B cell (primary cell): ENCODE results near the gene TTLL11. TPM values are rescaled to one million over a fixed set of nuclear protein-coding genes. Genes with fewer than 3 reads are reported as not detected.

Experiments
- ATAC-seq: fragments of 200-7000 bp; cut with Tn5 transposase; one replicate; pipeline ENCODE4 v1.10.0; 2021; ENCODE audit warnings: low read depth, mild to moderate bottlenecking, moderate number of reproducible peaks, moderate library complexity
- CTCF ChIA-PET: fragments of 350-600 bp; sonication (Branson Sonifier 250); formaldehyde crosslinking; loops from one replicate; lab custom pipeline; 2021; ENCODE audit warnings: antibody characterized with exemption, inconsistent platforms; lab: Charles Lee
- POLR2A ChIA-PET: fragments of 350-600 bp; sonication (Branson Sonifier 250); formaldehyde crosslinking; loops from one replicate; lab custom pipeline; 2021; ENCODE audit warnings: antibody characterized with exemption; lab: Charles Lee
- DNase-seq: peaks from one replicate; pipeline ENCODE4 v3.0.0; 2013
- H2AFZ ChIP-seq: 2 replicates; pipeline ENCODE4 v1.6.1; 2012; ENCODE audit warnings: mild to moderate bottlenecking, low read depth, low read length; ENCODE audit not compliant: insufficient read depth, poor library complexity, severe bottlenecking
- H3K27ac ChIP-seq, 2 donors: 1 replicate in 1 of 2; 2 replicates in 1 of 2; pipeline ENCODE4 v1.5.1; 2012 to 2013; ENCODE audit warnings: low read length in 2 of 2, mild to moderate bottlenecking in 2 of 2, moderate library complexity in 1 of 2
- H3K27me3 ChIP-seq, 4 experiments: fragments of 200-600 bp in 1 of 4; sonication (generic) in 1 of 4; replicated peaks in 1 of 4; 1 replicate in 2 of 4; 2 replicates in 2 of 4; pipeline versions ENCODE4 v1.6.1 to v1.7.0; 2013 to 2016; ENCODE audit warnings: low read length in 3 of 4, mild to moderate bottlenecking in 2 of 4, mixed read lengths in 1 of 4, moderate library complexity in 1 of 4; ENCODE audit not compliant: insufficient read depth in 4 of 4, control insufficient read depth in 3 of 4; ENCODE audit errors: control extremely low read depth in 1 of 4
- H3K36me3 ChIP-seq, 2 experiments: replicated peaks in 1 of 2; 1 replicate in 1 of 2; 2 replicates in 1 of 2; pipeline versions ENCODE4 v1.6.1 to v1.7.1; 2013; ENCODE audit warnings: low read length in 1 of 2; ENCODE audit not compliant: insufficient read depth in 2 of 2, control insufficient read depth in 1 of 2; ENCODE audit errors: control extremely low read depth in 1 of 2, extremely low read depth in 1 of 2
- H3K4me1 ChIP-seq, 2 donors: fragments of 200-600 bp in 1 of 2; sonication (generic) in 1 of 2; 1 replicate in 1 of 2; 2 replicates in 1 of 2; pipeline versions ENCODE4 v1.5.1 to v1.6.1; 2013 to 2017; ENCODE audit warnings: low read length in 2 of 2; ENCODE audit not compliant: control insufficient read depth in 2 of 2, insufficient read depth in 2 of 2
- H3K4me2 ChIP-seq: replicated peaks from 2 replicates; pipeline ENCODE3; 2012; ENCODE audit warnings: mild to moderate bottlenecking, low read depth, low read length; ENCODE audit not compliant: poor library complexity, severe bottlenecking
- H3K4me3 ChIP-seq, 5 experiments: fragments of 200-600 bp in 1 of 5; sonication (generic) in 1 of 5; 1 replicate in 3 of 5; 2 replicates in 2 of 5; pipeline versions ENCODE4 v1.5.1 to v1.7.0; 2011 to 2016; ENCODE audit warnings: low read length in 4 of 5, mild to moderate bottlenecking in 4 of 5, low read depth in 2 of 5, control low read depth in 1 of 5, moderate library complexity in 1 of 5; ENCODE audit not compliant: insufficient read depth in 1 of 5; ENCODE audit errors: control extremely low read depth in 1 of 5, extremely low read depth in 1 of 5
- H3K79me2 ChIP-seq: fragments of 200-600 bp; sonication (generic); one replicate; pipeline ENCODE4 v1.6.0; 2016; ENCODE audit warnings: low read length; ENCODE audit not compliant: control insufficient read depth, insufficient read depth
- H3K9ac ChIP-seq: fragments of 200-600 bp; sonication (generic); 2 replicates; pipeline ENCODE4 v1.6.1; 2017; ENCODE audit warnings: mild to moderate bottlenecking, low read length, moderate library complexity
- H3K9me3 ChIP-seq, 3 donors: one replicate each; pipeline versions ENCODE4 v1.6.1 to v1.7.1; 2013; ENCODE audit warnings: low read length in 2 of 3; ENCODE audit not compliant: control insufficient read depth in 2 of 3, insufficient read depth in 1 of 3; ENCODE audit errors: control extremely low read depth in 1 of 3
- H4K20me1 ChIP-seq: 2 replicates; pipeline ENCODE4 v1.6.0; 2012; ENCODE audit warnings: mild to moderate bottlenecking, low read length; ENCODE audit not compliant: insufficient read depth, control insufficient read depth, poor library complexity, severe bottlenecking
- H3K27ac Mint-ChIP-seq: one replicate; pipeline ENCODE4 v1.8.0; 2021; ENCODE audit warnings: mixed read lengths
- H3K27me3 Mint-ChIP-seq: one replicate; pipeline ENCODE4 v1.8.0; 2021; ENCODE audit warnings: mixed read lengths
- H3K4me1 Mint-ChIP-seq: one replicate; pipeline ENCODE4 v1.8.0; 2021; ENCODE audit warnings: mixed read lengths
- H3K4me3 Mint-ChIP-seq: one replicate; pipeline ENCODE4 v1.8.0; 2021; ENCODE audit warnings: mixed read lengths
- H3K9me3 Mint-ChIP-seq: one replicate; pipeline ENCODE4 v1.8.0; 2022; ENCODE audit warnings: mixed read lengths; ENCODE audit not compliant: insufficient read depth
- EZH2 ChIP-seq: IDR thresholded peaks from 2 replicates; pipeline ENCODE4 v1.6.1; 2012; ENCODE audit warnings: borderline replicate concordance, low read depth, mild to moderate bottlenecking, moderate library complexity, low read length; ENCODE audit not compliant: insufficient read depth, poor library complexity, severe bottlenecking
- whole genome bisulfite sequencing: methylation state at CpG from one replicate; pipeline ENCODE4 v1.1.5; 2013; ENCODE audit warnings: missing lambda C conversion rate; ENCODE audit not compliant: insufficient coverage; 5-methylcytosine and 5-hydroxymethylcytosine counted together
- intact Hi-C: fragments of 100-400 bp; cut with micrococcal nuclease; formaldehyde crosslinking; loops from one replicate; pipeline ENCODE4 v1.10.0; 2022
- polyA plus RNA-seq: library from polyadenylated mRNA; depleted of rRNA; stranded (reverse); fragments of >200 nt; gene quantifications from 2 replicates; pipeline ENCODE4 v1.2.3, GENCODE V29; 2012
- total RNA-seq, 2 donors: library from RNA; stranded (reverse); fragments of 120-200 nt in 1 of 2; gene quantifications; 1 replicate in 1 of 2; 2 replicates in 1 of 2; pipeline versions ENCODE4 v1.2.3 to v1.2.4, GENCODE V29; 2013 to 2022
- TF ChIP-seq, protein P1 (sequence below): fragments of 200-600 bp; IDR thresholded peaks from one replicate; pipeline ENCODE4 v1.8.0; 2022; ENCODE audit warnings: antibody characterized with exemption, mild to moderate bottlenecking

TTLL11 gene
- total and polyA plus RNA-seq, 2 donors (not counting 1 experiment from before 2014, with no cell fraction given), result 3.6 to 3.8 TPM

DNA sequence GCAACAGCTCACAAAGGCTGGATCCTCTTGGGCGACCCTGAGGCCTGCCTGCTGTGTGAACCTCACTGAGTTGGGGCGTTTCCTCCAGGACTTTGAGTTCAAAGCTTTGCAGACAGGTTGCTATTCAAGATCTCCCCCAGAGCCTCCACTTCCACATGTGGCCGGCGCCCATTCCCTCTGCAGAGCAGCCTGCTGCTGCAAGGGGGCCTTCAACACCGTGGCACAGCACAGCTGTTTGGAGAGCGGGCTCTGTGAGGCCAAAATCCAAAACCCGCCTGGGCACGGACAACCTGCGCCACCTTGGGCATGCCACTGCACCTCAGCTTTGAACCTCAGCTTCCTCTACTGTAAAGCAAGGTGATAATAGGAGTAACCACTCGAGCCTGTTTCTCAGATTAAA is 281.4 kb downstream of the TTLL11 start:
- DNase-seq, result no peak
- Histone ChIP-seq H4K20me1 (no peaks in the 10 kb centered on the region), H3K36me3 (no peaks in the 10 kb centered on the region), H2AFZ (no peak overlapping the region), H3K4me3 (no peak overlapping the region), H3K4me1 (no peaks in the 10 kb centered on the region), H3K4me2 (no peak overlapping the region), H3K9me3 (no peaks in the 10 kb centered on the region), H3K79me2 (no peaks in the 10 kb centered on the region), H3K27ac (no peak overlapping the region), H3K9ac (no peak overlapping the region), H3K27me3 (no peaks in the 10 kb centered on the region)
- TF ChIP-seq, protein P1, sequence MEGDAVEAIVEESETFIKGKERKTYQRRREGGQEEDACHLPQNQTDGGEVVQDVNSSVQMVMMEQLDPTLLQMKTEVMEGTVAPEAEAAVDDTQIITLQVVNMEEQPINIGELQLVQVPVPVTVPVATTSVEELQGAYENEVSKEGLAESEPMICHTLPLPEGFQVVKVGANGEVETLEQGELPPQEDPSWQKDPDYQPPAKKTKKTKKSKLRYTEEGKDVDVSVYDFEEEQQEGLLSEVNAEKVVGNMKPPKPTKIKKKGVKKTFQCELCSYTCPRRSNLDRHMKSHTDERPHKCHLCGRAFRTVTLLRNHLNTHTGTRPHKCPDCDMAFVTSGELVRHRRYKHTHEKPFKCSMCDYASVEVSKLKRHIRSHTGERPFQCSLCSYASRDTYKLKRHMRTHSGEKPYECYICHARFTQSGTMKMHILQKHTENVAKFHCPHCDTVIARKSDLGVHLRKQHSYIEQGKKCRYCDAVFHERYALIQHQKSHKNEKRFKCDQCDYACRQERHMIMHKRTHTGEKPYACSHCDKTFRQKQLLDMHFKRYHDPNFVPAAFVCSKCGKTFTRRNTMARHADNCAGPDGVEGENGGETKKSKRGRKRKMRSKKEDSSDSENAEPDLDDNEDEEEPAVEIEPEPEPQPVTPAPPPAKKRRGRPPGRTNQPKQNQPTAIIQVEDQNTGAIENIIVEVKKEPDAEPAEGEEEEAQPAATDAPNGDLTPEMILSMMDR, result no peak
- TF ChIP-seq EZH2, result no peak
- WGBS, result 95% methylated on average over 5 of the region's 10 CpGs
- no peak overlapping the region for H3K27ac Mint-ChIP-seq
- H3K4me1 Mint-ChIP-seq, result no peaks in the 10 kb centered on the region
- ChIA-PET POLR2A (no interaction called here), CTCF (no interaction called here)
- H3K4me3 Mint-ChIP-seq, result no peak overlapping the region
- no peaks in the 10 kb centered on the region for H3K27me3 Mint-ChIP-seq
- no peaks in the 10 kb centered on the region for H3K9me3 Mint-ChIP-seq
- no peak for ATAC-seq
- intact Hi-C loops, result no loop called here

DNA sequence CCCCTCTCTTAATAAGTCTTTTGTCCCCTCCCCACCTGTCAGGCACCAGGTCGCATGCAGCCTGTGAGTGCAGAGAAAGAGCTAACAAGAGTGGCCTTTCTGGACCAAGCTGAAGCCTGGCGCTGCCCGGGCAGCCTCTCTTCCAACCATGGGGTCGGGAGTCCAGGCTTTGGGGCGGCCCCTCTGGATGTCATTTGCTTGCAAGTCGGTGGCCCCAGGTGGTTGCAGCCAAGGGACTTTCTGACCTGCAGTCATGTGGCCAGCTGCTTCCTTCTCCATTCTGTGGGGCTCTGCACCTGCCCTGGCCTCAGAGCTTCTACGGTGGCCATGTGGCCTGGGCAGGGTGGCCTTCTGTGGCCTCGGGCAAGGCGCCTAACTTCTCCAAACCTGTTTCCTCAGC is 282.0 kb downstream of the TTLL11 start:
- H3K36me3 ChIP-seq, result no peaks in the 10 kb centered on the region
- no peak overlapping the region for H3K27ac ChIP-seq
- Mint-ChIP-seq H3K9me3 (no peaks in the 10 kb centered on the region), H3K4me3 (no peak overlapping the region), H3K27me3 (no peaks in the 10 kb centered on the region), H3K27ac (no peak overlapping the region), H3K4me1 (no peaks in the 10 kb centered on the region)
- ChIA-PET POLR2A (no interaction called here), CTCF (no interaction called here)
- no peak overlapping the region for H3K9ac ChIP-seq
- no peaks in the 10 kb centered on the region for H3K27me3 ChIP-seq
- H3K4me1 ChIP-seq, result no peaks in the 10 kb centered on the region
- 67% methylated on average over 8 of the region's 9 CpGs for WGBS
- H3K4me3 ChIP-seq, result no peak overlapping the region
- H3K4me2 ChIP-seq, result no peak overlapping the region
- H4K20me1 ChIP-seq, result no peaks in the 10 kb centered on the region
- H2AFZ ChIP-seq, result no peak overlapping the region
- DNase-seq (no peak), ATAC-seq (no peak)
- TF ChIP-seq EZH2, result no peak
- TF ChIP-seq, protein P1, result no peak
- H3K9me3 ChIP-seq, result no peaks in the 10 kb centered on the region
- intact Hi-C loops, result no loop called here
- H3K79me2 ChIP-seq, result no peaks in the 10 kb centered on the region
